Measurements from ENCODE around the gene SLC1A7.

The SLC1A7 gene

DNA sequence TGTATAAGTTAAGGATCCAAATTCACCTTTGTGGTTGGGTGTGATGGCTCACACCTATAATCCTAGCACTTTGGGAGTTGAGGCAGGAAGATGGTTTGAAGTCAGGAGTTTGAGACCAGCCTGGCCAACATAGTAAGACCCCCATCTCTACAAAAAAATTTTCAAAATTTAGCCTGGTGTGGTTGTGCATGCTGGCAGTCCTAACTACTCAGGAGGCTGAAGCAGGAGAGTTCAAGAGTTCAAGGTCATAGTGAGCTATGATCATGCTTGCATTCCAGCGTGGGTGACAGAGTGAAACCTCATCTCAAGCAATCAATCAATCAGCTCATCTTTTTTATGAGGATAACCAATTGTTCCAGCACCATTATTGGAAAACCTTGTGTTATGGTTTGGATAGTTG, 16.5 kb upstream of the SLC1A7 start:
- no peak for DNase-seq (ENCODE audit: low spot score)

GRCh38 chr1:53156783-53157182, 14.3 kb upstream of the SLC1A7 start:
- no peak for DNase-seq (ENCODE audit: low spot score)

DNA sequence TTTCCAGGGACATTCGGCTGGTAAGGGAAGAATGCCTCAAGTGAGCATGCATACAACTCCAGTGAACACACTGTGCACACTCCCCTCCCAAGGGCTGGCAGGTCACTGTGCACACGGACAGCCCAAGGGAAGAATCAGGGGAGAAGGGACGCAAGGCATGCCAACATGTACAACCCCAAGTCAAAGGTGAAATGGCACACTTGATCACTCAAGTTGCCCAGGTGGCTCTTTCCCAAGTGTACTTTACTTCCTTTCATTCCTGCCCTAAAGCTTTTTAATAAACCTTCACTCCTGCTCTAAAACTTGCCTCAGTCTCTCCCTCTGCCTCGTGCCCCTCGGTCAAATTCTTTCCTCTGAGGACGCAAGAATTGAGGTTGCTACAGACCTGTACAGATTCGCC, 13.5 kb upstream of the SLC1A7 start:
- no peak for DNase-seq (ENCODE audit: low spot score)

- no peak for DNase-seq (ENCODE audit: low spot score)
Observed at GRCh38 chr1:53155534-53155933, 13.1 kb upstream of the SLC1A7 start.

DNA sequence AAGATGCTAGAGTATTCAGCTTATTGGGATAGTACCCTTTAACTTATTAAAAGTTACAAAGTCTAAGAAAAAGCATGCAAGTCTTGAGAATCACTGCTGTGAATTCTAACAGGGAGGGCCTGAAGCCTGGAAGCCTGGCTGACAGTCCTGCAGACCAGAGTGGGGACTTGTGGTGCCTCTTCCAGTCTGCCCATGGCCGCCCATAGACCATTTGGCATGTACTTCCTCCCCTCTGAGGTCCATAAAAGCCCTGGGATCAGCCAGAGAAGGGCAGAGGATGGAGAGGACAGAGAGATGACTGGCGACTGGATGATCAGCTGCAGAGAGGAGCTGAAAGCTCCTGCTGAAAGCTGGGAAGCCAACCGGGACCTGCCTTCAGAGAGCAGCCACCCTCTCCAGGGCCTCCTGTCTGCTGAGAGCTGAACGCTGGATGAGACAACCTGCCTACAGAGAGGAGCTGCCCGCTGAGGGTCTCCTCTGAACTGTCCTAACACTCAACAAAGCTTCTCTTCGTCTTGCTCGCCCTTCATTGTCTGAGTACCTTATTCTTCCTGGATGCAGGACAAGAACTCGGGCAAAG, 12.5 kb upstream of the SLC1A7 start:
- DNase-seq (ENCODE audit: low spot score), result no peak

GRCh38 chr1:53153752-53154151, 11.3 kb upstream of the SLC1A7 start:
- no peak for DNase-seq (ENCODE audit: low spot score)

- DNase-seq (ENCODE audit: low spot score), result no peak
Observed at GRCh38 chr1:53148123-53148522, 5.7 kb upstream of the SLC1A7 start.

DNA sequence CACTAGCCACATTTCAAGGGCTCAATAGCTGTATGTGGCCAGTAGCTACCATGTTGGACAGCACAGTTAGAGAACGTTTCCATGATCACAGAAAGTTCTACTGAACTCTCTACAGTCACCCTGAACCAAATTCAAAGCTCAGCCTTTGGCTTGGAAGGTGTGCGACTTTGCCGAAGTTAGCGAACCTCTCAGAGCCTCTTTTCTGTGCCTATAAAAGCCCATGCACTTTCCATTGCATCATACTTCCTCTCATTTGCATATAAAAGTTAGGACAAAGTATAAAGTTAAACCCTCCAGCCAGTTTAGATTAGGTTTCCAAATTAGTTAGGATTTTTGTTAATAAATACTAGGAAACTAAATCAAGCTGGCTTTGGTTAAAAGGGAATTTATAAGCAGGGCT, 4.7 kb upstream of the SLC1A7 start:
- DNase-seq (ENCODE audit: low spot score), result no peak

GRCh38 chr1:53145942-53146708, 3.7 kb upstream of the SLC1A7 start:
- DNase-seq (ENCODE audit: low spot score), result no peak

DNA sequence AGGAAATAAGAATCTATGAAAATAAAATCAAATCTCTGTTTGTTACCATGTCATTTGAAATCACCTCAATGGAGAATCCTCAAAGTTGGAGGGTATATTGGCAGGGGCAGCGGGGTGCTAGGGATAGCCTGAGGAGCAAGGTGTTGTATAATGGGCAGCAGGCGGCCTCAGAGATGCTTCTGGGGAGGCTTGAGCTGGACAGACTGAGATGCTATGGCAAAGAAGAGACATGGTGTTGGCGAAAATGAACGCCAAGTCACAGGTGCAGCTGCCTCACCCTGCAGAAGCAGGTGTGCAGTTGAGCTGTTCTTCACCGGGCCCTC, 3.1 kb upstream of the SLC1A7 start:
- no peak for DNase-seq (ENCODE audit: low spot score)

GRCh38 chr1:53145051-53145600, 2.7 kb upstream of the SLC1A7 start:
- DNase-seq (ENCODE audit: low spot score), result no peak

- no peak for DNase-seq (ENCODE audit: low spot score)
Observed at GRCh38 chr1:53144201-53144600, 1.8 kb upstream of the SLC1A7 start.

- no peak for DNase-seq (ENCODE audit: low spot score)
Observed at GRCh38 chr1:53143527-53143926, 1.1 kb upstream of the SLC1A7 start.

DNA sequence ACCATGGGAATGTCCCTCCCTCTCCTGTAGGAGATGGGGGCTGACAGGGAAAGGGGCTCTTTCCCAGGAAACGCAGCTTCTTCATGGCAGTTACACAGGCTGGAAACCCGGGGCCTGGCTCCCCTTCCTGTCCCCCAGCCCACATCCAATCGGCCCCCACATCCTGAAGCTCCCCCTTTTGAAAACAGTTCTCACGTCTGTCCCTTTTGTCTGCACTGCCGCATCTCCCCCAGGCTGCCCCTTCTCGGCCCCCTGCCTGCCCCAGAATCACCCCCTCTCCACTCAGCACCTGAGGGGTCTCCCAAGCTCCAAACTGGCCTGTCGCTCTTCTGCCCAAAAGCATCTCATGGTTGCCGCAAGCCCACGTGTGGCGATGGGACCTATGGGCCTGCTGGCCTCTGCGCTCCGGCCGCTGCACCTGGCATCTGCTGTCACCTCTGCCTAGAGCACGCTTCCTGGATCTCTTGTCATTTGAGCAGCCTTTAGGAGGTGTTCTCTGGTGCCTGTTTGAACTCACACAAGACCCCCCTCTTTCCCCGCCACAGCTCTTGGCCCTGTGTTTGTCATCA, 867 bp downstream of the SLC1A7 start:
- DNase-seq (ENCODE audit: low spot score), result no peak

GRCh38 chr1:53140451-53140850, 2.0 kb downstream of the SLC1A7 start:
- DNase-seq (ENCODE audit: low spot score), result no peak

DNA sequence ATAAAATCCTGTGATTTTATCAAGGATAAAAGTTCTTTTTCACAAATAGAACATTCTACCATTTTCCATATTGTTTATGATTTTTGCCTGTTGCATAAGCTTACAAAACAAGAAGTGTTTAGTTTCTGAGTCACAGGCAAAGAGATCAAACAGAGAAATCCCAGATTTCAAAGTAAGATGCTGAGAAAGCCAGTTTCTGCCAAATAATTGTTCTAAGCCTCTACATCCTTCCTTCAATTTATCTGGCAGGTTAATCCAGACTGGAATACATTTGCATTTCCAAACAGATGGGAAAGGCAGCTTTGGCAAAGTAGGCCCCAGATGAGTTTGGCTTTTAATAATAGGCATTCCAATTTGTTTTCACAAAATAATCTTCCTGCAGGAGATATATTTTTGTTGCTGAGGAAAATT, 2.5 kb downstream of the SLC1A7 start:
- DNase-seq (ENCODE audit: low spot score), result no peak

GRCh38 chr1:53138991-53139884, 3.2 kb downstream of the SLC1A7 start:
- no peak for DNase-seq (ENCODE audit: low spot score)

DNA sequence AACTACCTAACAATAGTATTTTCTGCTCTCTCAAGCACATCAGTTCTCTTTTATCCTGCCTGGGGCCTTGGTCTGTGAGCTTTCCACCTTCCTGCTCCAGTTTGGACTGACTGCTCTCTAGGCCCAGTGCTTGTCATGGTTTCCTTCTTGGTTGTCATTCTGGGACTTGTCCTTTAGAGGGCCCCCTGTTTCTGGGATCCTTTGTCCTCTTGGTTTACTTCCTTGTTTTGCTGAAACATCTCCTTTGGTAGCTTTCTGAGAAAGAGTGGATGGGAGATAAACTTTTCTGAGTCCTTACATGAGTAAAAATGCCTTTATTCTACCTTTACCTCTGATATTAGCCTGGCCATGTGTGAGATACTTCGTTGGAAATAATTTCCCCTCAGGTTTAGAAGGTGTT, 4.7 kb downstream of the SLC1A7 start:
- no peak for DNase-seq (ENCODE audit: low spot score)

DNA sequence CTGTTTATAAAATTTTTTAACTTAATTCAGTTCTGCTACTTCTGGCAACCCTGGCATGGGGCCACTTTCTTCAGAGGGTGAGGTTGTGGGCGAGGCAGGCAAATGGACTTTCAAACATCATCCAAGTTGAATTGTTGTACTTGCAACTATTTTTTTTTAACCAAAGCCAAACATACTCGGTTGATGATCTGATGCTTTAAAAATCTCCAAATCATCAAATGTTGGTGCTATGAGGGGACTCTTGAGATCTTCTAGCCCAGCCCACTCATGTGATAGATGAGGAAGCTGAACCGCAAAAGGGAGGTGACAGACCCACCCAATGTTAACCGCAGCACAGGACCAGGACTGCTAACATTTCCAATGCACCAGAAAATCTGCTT, 6.7 kb downstream of the SLC1A7 start:
- no peak for DNase-seq (ENCODE audit: low spot score)

DNA sequence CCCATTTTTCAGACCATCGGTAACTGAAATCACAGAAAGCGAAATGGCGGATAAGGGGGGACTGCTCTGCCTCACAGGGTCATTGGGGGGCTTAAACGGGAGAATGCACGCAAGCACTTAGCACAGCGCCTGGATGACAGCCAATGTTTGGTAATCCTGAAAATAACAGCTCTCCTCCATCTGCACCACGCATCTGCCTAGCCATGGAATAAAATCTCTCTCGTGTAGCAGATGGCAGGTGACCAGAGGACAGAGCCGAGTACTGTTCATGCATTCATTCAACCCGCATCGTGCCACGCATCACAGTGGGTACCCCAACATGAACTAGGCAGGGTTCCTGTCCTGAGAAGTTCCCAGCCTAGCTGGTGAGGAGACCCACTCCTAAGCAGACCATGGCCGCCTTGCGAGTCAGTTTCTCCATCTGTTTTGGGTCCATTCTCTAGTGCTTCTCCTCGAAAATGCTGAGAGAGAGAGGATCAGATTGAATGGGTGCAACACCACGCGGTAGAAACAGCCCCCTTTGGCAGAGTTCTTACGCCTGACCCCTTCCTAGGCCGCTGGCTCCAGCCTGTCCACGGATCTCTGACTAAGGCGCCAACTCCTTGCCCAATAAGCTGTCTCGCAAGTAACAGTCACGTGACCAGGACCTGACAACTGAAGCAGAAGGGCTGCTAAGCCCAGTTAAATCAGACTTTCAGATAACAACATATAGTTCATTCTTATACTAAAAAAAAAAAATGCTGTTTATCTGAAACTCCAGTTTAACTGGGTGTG, 7.3 kb downstream of the SLC1A7 start:
- DNase-seq (ENCODE audit: low spot score), result no peak

GRCh38 chr1:53134042-53134485, 8.4 kb downstream of the SLC1A7 start:
- DNase-seq (ENCODE audit: low spot score), result no peak

Data from hematopoietic multipotent progenitor cell treated with erythropoietin and hydrocortisone succinate and interleukin-3 and kit ligand, for 15 days (in vitro differentiated cells).